NOMO-1 treated with DMSO at 0.1 percent for 48 hours (cell line): ENCODE data around the gene NOL8.

Experiments used
- DNase-seq: peaks from one replicate; lab custom pipeline; 2025; ENCODE audit not compliant: unreplicated experiment; lab: John Stamatoyannopoulos, UW

NOL8 gene

DNA sequence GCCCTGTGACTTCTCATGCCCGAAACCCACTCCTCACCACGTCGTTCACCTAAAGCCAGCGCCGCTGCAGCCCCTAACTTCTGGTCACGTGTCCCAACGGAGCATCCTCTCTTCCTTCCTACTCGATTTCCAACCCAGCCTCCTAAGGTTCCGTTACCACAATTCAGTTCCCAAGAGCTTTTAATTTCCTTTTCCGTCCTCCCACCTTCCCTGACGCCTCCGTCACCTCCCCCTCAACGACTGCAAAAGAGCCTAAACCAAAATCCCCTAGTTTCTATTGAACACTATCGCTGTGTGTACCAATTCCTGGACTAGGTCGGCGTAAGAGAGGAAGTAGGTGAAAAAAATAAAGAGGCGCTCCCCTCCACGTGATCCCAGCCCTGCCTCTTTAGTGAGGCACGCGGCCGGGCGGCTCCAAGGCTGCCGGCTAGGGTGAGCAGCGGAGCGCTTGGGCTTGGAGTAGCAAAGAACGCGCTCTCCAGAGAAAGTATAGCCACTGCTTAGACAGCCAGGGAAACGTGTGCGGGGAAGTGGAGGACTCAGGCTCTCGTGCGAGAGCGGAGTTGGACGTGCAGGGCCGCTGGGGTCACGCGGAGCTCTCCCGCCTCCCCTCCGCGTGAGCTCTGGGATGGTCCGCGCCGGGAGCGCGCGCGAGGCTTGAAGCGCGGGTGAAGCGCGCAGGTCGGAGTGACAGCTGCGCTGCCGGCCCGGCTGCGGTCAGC lies at the start of gene NOL8, which contains the start of gene CENPP:
Gene NOL8, minus strand, starts transcription at position 82 of the 722 bp plus-strand sequence. CDS start 1,189 bp downstream, outside the sequence.
Gene CENPP, plus strand, starts transcription at position 685 of the 722 bp plus-strand sequence.
- DNase-seq = peak; percentile 90

DNA sequence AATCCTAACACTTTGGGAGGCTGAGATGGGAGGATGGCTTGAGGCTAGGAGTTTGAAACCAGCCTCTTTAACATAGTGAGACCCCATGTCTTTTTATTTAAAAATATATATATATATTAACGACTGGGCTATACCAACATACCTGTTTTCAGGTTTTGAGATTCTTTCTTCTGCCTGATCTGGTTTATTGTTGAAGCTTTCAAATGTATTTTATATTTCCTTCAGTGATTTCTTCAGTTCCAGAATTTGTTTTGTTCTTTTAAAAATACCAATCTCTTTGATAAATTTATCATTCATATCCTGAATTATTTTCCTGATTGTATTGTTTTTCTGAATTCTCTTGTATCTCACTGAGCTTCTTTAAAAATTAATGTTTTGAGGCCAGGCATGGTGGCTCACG lies 48.0 kb upstream of the NOL8 start:
- no peak for DNase-seq

DNA sequence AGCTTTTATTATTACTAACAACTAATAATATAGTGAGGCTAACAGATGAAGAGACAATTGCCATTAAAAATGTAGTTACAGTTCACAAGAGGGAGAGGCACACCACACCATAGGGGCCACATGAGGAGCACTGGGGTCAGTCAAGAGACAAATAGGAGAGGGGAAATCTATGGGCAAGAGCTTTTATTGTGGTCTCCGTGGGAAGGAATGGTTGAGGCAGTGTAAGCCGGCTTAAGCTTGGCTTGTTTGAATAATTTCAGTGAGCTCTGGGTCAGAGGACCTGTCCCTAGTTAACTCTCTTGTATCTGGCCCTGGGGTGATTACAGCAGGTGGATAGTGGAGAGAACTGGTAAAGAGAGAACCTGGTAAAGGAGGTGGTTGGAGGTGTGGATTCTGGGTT lies 43.9 kb upstream of the NOL8 start:
- no peak for DNase-seq

DNA sequence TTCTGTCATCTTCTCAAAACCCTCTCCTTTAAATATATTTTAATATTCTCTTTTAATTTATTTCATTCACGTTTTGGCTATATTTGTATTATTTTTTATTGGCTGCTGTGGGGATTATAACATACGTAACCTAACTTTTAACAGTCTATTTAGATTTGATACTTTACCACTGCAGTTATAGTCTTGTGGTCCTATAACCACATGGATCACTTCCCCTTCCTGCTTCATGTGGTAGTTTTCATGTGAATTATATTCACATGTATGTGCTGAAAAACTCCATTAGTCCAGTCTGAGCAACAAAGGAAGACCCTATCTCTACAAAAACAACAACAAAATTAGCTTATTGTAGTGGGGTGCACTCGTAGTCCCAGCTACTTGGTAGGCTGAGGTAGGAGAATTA lies 34.9 kb upstream of the NOL8 start:
- DNase-seq = peak; percentile 52

DNA sequence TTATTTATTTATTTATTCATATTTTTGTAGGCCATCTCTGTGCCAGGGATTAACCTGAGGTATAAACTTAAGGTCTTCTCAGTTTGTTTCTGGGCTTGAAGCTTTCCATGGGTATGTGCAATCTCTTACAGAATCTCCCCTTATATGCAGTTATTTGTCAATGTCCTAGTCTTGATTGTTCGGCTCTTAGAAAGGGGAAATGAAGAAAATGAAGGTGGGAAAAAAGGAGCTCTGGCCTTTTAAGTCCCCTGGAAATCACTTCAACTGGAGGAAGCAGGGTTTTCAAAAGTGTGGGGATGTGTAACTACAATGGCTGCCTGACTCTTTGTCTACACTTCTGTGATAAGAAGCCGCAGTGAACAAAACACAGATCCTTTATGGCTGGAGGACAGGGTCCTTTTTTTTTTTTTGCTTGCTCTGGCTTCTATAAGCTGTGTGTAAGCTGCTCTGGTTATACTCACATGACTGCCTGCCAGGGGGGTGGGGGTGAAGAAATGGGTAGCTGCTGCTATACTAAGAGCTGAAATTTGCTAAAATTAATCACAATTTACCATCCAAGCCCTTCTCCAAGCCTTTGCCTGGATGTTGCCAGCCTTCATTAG lies 34.3 kb upstream of the NOL8 start:
- peak; percentile 44 for DNase-seq

DNA sequence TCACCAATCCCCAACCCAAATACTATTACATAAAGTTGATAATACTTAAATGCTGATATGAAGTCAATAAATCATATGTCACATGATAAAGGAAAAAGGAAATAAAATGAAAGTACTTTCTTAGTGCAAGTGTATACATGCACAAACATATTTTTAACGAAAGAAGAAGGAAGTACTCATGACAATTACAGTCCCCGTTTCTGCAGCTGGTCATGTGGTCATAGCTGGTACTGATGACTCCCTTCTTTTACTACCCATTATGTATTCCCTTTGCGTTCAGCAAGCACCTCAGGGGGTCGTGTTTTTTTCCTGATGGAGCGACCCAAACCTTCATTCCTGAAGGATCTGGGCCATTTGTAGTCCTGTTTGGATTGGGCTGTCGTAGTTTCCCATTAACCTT lies 27.9 kb upstream of the NOL8 start:
- DNase-seq = peak; percentile 79

DNA sequence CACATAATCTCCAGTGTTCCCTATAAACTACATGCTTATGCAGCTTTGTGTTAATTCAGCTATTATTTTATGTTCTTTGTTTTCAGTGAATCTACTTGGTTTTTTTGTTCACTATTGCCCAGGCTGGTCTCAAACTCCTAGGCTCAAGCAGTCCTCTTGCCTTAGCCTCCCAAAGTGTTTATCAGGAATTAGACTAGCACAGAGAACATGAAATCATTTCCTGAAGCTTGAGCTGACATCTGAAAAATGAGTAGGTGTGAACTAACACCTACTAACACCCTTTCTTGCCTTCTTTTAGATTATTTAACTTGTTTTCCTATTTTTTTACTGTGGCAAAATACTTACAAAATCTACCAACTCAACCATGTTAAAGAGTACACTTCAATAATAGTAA lies 25.6 kb upstream of the NOL8 start:
- no peak for DNase-seq

DNA sequence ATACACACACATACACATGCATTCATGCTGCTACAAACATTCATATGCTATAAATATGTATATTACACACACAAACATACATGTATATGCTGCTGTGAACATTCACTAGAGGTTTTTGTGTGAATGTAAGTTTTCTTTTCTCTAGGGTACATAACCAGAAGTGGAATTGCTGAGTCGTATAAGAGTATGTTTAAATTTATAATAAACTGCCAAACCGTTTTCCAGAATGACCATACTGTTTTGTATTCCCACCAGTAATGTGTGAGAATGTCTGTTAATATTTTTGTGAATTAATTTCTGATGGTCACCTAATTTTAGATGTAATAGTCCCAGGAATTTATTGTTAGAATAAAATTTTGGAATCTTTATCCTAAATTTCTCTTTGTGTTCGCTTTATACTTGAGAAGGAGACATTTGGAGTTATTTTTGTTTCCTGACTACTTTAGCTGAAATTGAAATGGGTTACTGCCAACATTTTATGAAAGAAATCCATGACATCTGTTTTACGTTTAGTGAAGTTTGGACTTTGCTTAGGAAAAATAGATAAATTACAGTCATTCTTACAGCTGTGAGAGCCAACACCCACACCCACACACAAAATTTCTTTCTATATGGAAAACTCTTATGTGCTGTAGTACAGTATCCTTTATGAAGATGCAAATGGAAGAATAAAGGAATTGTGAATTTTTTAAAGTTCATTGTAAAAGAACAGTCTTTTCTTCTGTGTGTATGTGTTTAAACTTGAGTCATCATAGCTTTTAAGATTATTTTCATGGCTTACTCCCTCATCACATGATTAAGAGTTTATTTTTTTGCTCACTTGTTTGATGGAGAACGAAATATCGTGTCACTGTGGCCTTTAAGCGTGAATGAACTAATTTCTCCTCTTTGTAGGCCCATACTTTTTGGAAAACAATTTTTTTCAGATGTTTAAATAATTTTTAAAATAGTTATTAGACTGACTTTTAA lies 24.9 kb upstream of the NOL8 start:
- DNase-seq = no peak

DNA sequence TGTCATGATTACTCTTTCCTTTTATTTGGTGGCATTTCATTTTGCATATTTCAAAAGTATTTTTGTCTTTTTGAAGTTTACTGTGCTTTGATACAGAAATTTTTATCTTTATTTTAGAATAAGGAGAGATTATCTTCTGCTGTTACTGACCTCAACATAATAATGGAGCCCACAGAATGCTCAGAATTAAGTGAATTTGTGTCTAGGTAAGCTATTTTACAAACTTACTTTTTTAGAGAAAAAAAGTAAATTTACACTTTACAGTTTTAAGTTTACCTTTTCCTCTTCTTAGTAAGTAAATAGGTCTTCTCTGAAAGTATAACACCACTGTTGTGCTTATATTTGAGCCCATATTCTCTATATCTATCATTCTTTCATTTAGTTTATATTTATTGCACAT lies 20.4 kb upstream of the NOL8 start:
- no peak for DNase-seq

DNA sequence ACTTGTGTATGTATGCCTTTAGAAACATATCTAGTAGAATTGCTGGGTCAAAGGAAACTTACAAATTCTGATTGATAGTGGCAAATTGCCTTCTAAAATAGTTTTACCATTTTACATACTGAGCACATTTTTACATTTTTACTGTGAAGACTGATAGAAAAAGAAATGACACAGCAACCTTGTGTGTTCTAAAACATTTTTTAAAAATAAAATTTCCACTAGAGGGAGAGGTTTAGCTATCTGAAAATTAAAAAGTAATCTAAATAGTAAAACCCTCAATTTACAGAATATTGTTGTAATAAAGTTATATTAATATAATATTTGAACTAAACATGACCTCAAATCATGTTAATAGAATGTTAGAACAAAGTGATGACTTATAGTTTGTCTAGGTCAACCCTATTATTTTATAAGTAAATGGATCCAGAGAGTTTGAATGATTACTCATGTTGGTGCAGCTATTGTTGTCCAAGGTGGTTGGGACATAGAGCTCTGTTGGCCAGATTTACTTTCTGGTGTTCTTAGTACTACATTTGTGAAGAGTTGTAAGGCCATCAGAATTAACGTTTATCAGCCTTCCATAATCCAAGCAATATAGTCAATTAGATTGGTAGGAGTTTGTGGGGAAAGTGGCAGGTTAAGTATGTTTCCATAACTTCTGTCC lies 17.8 kb upstream of the NOL8 start:
- DNase-seq = no peak

DNA sequence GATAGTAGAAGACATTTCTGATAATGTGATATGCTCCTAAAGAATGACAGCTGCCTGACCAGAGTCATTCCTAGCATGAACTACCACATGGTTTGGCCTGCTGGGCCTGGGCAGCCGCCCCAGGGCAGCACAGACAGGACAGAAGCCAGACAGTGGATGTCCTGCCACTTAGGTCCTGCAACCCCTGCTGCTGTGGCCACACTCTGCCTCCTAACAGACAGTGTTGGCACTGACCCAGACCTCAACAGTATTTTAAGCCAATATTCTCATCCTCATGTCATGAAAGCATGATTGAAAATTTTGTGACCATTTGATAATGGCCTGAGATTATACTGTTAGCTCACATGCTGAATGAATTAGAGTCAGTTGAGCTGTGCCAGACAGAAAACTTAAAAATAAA lies 16.4 kb upstream of the NOL8 start:
- DNase-seq = no peak

DNA sequence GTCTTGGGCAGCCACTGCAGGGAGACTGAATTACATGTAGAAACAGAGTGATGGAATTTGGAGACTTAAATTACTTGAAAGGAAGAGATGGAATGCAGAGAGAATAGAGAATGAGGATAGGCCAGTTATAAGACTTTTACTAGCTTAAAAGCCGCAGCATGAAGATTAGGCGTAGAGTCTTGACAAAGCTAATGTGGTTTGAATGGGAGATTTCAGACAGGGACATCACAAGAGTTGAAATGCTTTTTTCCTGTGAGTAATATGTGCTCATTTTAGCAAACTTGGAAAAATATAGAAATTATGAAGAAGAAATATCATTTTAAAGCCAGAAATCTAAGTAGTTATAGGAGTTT lies 8.1 kb upstream of the NOL8 start:
- DNase-seq = no peak

DNA sequence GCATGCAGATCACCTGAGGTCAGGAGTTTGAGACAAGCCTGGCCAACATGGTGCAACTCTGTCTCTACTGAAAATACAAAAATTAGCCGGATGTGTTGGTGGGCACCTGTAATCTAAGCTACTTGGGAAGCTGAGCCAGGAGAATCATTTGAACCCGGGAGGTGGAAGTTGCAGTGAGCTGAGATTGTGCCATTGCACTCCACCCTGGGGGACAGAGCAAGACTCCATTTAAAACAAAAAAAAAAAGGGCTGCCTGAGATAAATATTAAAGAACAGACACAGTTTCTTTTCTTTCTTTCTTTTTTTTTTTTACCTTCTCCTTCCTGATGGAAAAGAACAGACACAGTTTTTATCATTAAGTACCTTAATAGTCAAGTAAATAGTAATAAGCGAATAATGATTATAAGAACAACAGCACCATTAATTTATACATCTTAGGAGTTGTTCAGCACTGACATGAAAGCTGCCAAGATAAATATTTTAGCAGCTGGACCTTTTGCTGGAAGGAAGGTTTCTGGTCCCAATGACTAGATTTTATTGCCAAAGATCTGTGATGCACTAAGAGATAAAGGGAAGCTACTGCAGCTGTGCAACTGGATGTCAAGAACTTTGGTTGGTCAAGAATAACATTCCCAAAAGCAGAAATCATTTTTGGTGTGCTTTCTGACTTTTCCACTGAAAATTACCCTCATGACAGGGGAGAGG lies 7.6 kb upstream of the NOL8 start:
- no peak for DNase-seq

DNA sequence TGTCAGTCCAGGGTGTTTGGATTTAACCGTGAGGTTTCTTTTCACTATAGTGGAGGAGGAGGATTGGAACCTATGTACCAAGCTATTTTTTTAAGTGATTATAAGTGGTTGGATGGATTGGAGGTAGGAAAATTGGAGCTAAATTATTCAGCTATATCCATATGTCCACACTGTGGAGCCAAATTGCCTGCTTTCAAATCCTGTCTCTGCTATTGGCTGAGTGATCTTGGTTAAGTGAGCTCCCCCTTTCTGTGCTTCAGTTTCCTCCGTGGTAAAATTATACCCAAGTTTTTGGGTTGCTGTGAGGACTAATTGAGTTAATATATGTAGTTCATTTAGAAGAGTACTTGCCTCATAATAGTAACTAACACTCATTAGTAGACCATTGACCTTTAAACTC lies 3.1 kb upstream of the NOL8 start:
- no peak for DNase-seq

DNA sequence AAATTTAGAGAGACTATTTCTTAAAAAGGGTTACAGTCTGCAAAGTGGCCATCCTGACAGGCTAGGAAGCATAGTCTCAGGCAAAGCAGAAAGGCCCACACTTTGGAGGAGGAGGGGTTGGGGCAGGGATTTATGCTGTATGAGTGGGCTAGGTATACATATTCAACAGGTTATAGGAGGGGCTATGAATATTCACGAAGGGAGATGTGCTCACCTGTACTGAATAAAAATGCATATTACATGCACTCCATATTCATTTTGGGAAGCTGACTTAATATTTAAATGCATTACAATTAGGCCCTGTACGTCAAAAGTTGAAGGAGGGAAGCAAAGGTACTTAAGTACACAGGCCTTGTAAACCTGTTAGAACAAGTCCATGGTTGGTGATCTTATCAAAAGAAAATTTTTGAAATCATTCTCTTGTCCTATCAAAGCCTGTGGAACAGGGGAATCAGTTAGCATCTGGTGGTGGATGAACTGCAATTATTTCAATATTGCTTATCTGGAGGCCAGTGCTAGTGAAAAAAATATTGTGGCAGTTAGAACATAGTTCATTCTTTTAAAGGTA lies 2.2 kb upstream of the NOL8 start:
- no peak for DNase-seq

DNA sequence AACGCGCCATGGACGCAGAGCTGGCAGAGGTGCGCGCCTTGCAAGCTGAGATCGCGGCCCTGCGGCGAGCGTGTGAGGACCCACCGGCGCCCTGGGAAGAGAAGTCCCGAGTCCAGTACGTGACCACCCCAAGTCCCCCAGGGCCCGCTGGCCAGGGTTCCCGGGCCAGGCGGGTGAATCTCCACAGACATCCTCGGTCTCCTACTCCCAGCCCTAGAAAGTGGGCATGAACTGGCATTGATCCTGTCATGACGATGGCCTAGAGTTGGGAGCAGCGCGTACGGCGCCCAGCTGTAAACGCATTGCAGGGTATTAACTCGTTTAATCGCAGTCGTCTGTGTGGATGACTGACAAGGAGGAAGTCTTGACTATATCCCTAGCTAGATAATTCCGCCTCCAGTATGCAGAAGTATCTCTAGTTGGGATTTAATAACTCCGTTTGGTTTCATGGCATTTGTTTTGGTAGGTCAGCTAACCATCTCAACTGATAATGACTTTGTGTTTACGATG lies 896 bp upstream of the NOL8 start:
- DNase-seq = peak; percentile 58

DNA sequence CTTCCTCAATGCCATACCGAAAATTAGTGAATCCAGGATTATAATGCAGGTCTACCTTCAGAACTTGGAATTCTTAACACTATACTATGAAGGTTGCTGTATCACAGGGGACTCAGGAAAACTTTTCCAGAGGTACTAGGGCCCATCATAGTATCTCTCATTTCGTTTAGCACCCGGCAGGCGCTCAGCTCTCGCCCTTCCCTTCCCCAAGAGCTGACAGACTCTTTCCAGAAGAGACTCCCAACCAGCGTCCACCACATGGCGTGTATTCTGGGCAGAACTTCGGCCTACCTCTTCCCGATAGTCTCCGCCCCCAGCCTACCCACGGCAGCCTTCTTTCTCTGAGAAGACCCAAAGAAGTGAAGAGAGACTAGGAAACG lies 271 bp downstream of the NOL8 start:
- no peak for DNase-seq

DNA sequence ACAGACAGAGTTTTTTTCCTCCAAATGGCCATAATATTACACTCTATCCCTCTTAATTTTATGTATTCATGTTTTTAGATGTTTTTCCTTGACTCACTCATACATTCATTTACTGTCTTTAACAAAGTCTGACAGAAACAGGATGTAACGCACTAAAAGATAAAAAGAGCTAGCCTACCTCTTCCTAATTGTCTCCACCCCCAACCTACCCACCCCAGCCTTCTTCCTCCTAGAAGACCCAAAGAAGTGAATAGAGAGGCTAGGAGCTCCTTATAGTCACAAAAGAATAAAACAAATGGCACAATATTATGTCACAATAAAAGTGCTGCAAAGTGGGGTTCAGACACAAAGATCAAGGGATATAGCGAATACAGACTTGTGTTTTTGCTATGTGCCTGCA lies 719 bp downstream of the NOL8 start:
- no peak for DNase-seq

DNA sequence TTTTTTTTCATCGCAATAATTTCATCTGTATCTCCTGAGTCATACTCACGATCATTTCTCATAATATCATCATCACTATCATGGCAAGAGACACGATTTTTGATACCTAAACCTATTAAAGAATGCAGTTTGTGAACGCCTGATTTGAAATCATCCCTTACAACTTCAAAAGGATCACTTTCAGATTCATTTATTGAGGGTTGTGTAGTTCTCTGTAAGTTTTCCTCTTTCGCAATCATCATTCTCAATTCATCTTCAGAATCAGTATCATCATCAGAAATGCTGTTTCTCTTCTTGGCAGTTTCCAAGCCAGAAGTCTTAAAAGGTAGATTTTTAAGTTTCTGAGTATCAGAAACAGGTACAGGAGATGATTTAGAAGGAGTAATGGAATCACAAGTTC lies 9.7 kb downstream of the NOL8 start:
- DNase-seq = no peak

DNA sequence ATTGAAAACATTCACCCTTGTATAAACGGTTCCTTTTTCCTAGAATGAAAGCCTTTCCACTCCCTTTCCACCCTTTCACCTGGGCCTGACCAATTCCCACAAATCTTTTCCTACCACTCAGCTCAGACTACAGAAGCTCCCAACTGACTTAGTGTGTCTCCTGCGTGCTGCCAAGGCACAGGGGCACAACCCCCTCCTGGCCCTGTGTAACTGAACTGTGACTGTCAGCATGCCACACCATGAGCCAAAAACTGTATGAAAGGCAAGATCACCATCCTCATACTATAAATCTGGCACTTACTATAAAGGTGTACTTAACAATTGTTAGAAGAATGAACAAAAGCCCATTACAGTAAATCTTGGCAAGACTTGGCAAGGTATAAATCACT lies 11.5 kb downstream of the NOL8 start:
- DNase-seq = no peak
